Measurements from ENCODE around the gene RDH5. TPM values are rescaled to one million over a fixed set of nuclear protein-coding genes. Genes with fewer than 3 reads are reported as not detected.

RDH5 gene
- total RNA-seq, 4 donors from 2014 or later, result 0.94 to 9.7 (median 6.8) TPM

GRCh38 chr12:55695349-55695748, 24.8 kb upstream of the RDH5 start:
- TF ChIP-seq CTCF (IDR thresholded peaks at IDR 0.05) (no peak), POLR2A (IDR thresholded peaks at IDR 0.05) (no peak)
- Histone ChIP-seq H3K9me3 (no peaks in the 10 kb centered on the region), H3K27me3 (no peaks in the 10 kb centered on the region), H3K27ac (no peak overlapping the region), H3K4me1 (no peaks in the 10 kb centered on the region), H3K4me3 (replicated peaks in 1 of 3) (no peak overlapping the region), H3K36me3 (no peaks in the 10 kb centered on the region)
- DNase-seq, result no peak
- 77 to 79% methylated on average over 7 of the region's 7 CpGs for WGBS, 2 donors
- intact Hi-C loops (cut with DNase I), result no loop called here

- Histone ChIP-seq H3K27me3 (no peaks in the 10 kb centered on the region), H3K9me3 (no peaks in the 10 kb centered on the region), H3K4me1 (no peaks in the 10 kb centered on the region), H3K36me3 (no peaks in the 10 kb centered on the region), H3K27ac (no peak overlapping the region), H3K4me3 (replicated peaks in 1 of 3) (no peak overlapping the region)
- TF ChIP-seq CTCF (IDR thresholded peaks at IDR 0.05) (no peak), POLR2A (IDR thresholded peaks at IDR 0.05) (no peak)
- WGBS, 2 donors, result 88 to 93% methylated on average over 6 of the region's 6 CpGs
- DNase-seq, result no peak
- intact Hi-C loops (cut with DNase I), result no loop called here
Observed at GRCh38 chr12:55696141-55696540, 24.1 kb upstream of the RDH5 start.

- H3K27ac ChIP-seq, result no peak overlapping the region
- H3K36me3 ChIP-seq, result no peaks in the 10 kb centered on the region
- H3K4me3 ChIP-seq (replicated peaks in 1 of 3), result no peak overlapping the region
- no peaks in the 10 kb centered on the region for H3K9me3 ChIP-seq
- 85 to 93% methylated on average over 19 of the region's 19 CpGs for WGBS, 2 donors
- intact Hi-C loops (cut with DNase I), result no loop called here
- TF ChIP-seq POLR2A (IDR thresholded peaks at IDR 0.05), result no peak
- H3K27me3 ChIP-seq, result no peaks in the 10 kb centered on the region
- no peak for DNase-seq
- H3K4me1 ChIP-seq, result no peaks in the 10 kb centered on the region
Observed at GRCh38 chr12:55696796-55697462, 23.3 kb upstream of the RDH5 start.

GRCh38 chr12:55697686-55698085, 22.5 kb upstream of the RDH5 start:
- no peaks in the 10 kb centered on the region for H3K36me3 ChIP-seq
- H3K27me3 ChIP-seq, result no peaks in the 10 kb centered on the region
- 91% methylated on average over 7 of the region's 7 CpGs for WGBS, 2 donors
- no peak for DNase-seq
- H3K27ac ChIP-seq, result no peak overlapping the region
- H3K9me3 ChIP-seq, result no peaks in the 10 kb centered on the region
- no peaks in the 10 kb centered on the region for H3K4me1 ChIP-seq
- TF ChIP-seq POLR2A (IDR thresholded peaks at IDR 0.05), result no peak
- TF ChIP-seq CTCF (IDR thresholded peaks at IDR 0.05), result no peak
- intact Hi-C loops (cut with DNase I), result no loop called here
- no peak overlapping the region for H3K4me3 ChIP-seq (replicated peaks in 1 of 3)

GRCh38 chr12:55698241-55698955, 21.8 kb upstream of the RDH5 start:
- intact Hi-C loops (cut with DNase I), result no loop called here
- DNase-seq, result no peak
- Histone ChIP-seq H3K4me1 (no peaks in the 10 kb centered on the region), H3K27me3 (no peaks in the 10 kb centered on the region), H3K27ac (no peak overlapping the region), H3K4me3 (replicated peaks in 1 of 3) (no peak overlapping the region), H3K36me3 (no peaks in the 10 kb centered on the region), H3K9me3 (no peaks in the 10 kb centered on the region)
- WGBS, 2 donors, result 84 to 91% methylated on average over 5 to 8 of the region's 16 CpGs
- TF ChIP-seq CTCF (IDR thresholded peaks at IDR 0.05) (no peak), POLR2A (IDR thresholded peaks at IDR 0.05) (no peak)
